Hematopoietic multipotent progenitor cell treated with erythropoietin and hydrocortisone succinate and interleukin-3 and kit ligand, for 6 days (in vitro differentiated cells): ENCODE data around the gene KRT71.

ENCODE experiments used
- DNase-seq: peaks from one replicate; pipeline ENCODE4 v3.0.0-alpha.2; 2015

The KRT71 gene

GRCh38 chr12:52495389-52495788 is 57.6 kb downstream of the KRT71 start:
- DNase-seq, result peak; percentile 17

GRCh38 chr12:52494518-52494917 is 58.4 kb downstream of the KRT71 start:
- no peak for DNase-seq

- DNase-seq, result no peak
These were observed 58.8 kb downstream of the KRT71 start for GRCh38 chr12:52494100-52494499.
